ENCODE data around the gene DLK2.

DNA sequence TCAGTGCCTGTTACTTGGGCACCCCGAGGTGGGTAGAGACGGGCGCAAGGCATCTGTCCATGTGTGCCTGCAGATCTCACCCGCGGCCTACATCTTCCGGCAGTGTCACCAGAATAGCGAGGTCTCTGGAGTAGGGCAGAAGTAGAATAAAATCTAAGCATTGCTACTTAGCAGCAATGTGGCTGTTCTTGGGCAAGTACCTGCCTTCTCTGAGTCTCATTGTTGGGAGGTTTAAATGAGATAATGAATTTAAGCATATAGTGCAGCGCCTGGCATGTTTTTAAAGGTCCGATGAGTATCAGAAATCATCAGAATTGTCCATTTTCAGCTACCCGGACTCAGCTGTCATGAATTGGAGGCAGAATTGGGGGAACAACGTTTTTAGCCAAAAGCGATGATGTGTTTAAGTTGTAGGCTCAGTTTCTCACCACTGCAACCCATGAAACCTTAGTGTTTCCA is 27.2 kb downstream of the DLK2 start:
- TF ChIP-seq, protein P1, sequence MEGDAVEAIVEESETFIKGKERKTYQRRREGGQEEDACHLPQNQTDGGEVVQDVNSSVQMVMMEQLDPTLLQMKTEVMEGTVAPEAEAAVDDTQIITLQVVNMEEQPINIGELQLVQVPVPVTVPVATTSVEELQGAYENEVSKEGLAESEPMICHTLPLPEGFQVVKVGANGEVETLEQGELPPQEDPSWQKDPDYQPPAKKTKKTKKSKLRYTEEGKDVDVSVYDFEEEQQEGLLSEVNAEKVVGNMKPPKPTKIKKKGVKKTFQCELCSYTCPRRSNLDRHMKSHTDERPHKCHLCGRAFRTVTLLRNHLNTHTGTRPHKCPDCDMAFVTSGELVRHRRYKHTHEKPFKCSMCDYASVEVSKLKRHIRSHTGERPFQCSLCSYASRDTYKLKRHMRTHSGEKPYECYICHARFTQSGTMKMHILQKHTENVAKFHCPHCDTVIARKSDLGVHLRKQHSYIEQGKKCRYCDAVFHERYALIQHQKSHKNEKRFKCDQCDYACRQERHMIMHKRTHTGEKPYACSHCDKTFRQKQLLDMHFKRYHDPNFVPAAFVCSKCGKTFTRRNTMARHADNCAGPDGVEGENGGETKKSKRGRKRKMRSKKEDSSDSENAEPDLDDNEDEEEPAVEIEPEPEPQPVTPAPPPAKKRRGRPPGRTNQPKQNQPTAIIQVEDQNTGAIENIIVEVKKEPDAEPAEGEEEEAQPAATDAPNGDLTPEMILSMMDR (IDR thresholded peaks at IDR 0.05; ENCODE audit: low read depth, low read length, poor library complexity, severe bottlenecking) = no peak
- TF ChIP-seq EZH2phosphoT487 (IDR thresholded peaks at IDR 0.05; ENCODE audit: borderline replicate concordance, low read length) = no peak
